NCI-H1436 (cell line): ENCODE results near the gene POLR2J.
"Not testable (repeated sequence)": the region's sequence is repeated elsewhere in the genome, so short reads cannot be mapped to it uniquely, and the experiment has no call there.

Source experiments
- DNase-seq: peaks from one replicate; lab custom pipeline; 2025; lab: John Stamatoyannopoulos, UW

The POLR2J gene

GRCh38 chr7:102494473-102495149 lies 15.9 kb upstream of the POLR2J start:
- not testable (repeated sequence) for DNase-seq

GRCh38 chr7:102494026-102494425 lies 15.3 kb upstream of the POLR2J start:
- not testable (repeated sequence) for DNase-seq

- not testable (repeated sequence) for DNase-seq
Observed at GRCh38 chr7:102493220-102493935, 14.7 kb upstream of the POLR2J start.

DNA sequence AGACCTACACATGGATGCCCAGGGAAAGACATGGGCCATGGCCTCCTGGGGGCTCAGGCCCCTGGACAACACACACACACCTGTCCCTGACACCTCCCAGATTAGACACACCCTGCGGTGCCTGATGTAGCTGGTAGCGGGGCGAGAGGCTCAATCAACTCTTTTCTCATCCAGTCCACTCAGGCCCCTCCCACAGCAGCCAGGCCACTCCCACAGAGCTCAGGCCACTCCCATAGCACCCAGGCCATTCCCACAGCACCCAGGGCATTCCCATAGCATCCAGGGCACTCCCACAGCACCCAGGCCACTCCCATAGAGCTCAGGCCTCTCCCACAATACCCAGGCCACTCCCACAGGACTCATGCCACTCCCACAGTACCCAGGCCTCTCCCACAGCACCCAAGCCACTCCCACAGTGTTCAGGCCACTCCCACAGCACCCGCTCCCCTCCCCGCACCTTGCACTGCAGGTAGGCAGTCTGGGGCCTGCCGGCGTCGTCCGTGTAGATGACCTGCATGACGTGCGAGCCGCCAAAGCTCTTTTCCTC lies 11.9 kb upstream of the POLR2J start:
- DNase-seq: not testable (repeated sequence)

DNA sequence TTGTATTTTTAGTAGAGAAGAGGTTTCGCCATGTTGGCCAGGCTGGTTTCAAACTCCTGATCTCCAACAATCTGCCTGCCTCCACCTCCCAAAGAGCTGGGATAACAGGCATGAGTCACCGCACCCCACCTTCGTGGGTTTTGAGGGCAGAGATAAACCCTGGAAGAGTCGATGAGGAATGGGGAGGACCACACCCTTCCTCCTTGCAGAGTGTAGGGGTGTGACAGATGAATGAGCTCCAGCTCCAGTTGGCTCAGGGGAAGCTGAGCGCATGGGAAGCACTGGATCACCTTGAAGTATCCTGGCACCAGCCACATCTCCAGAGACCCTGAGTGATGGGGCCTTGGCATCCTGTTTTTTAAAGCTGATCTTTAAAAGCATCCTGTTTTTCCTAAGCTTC lies 5.6 kb upstream of the POLR2J start:
- DNase-seq: not testable (repeated sequence)

DNA sequence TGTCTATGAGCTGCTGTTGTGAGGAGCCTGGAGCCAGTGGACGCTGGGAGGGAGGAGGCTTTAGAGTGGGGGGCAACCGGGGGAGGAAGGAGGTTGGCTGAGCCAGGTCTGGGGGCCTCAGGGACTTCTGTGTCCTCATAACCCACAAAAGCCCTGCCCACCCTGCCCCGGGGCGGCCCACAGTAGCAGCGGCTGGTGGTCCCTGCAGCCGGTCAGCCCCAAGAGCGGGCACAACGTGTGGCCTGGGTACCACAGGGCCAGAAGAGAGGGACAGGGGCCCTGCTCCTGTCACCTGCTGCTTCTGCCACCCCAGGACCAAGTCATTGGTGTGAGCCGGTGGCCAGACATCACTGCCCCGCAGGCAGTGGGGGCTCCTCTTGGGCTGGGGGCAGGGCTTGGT lies 3.2 kb upstream of the POLR2J start:
- DNase-seq: not testable (repeated sequence)

DNA sequence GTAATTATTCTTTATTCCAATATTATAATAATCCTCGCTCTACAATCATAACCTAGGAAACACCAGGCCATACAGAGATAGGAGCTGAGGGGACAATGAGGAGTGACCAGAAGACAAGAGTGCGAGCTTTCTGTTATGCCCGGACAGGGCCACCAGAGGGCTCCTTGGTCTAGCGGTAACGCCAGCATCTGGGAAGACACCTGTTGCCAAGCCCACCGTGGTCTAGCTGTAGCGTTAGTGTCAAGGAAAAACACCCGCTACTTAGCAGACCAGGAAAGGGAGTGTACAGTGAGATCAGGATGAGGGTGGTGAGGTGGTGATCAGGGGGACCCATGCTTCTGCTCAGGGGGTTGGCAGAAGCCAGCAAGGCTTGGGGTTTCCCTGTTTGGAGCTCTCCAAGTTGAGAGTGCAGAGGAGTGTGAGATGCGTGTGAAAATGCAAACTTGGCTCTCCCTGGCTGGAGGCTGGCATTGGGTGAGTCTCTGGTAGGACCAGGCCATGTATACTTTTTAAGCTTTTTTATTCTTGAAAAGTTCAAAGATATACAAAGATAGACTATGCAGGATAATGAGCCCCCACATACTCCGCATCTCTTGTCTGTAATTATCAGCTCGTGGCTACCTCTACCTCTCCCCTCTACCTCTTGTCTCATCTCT lies 1.4 kb upstream of the POLR2J start:
- not testable (repeated sequence) for DNase-seq

DNA sequence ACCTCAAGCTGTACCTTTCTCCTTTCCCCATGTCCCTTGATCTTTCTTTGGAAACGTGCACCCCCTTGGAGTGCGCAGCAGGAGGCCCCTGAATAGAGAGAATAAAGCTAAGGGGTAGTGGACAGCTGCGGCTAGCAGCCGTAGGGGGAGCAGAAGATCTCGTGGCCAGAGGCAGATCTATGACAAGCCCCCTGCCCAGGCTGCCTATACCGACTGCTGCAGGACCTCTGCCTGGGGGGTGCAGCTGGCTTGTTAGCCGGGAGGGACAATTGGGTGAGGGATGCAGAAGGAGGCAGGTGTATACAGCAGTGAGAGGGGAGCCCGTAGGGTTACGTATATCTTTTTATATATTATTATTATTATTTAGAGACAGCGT lies 475 bp upstream of the POLR2J start:
- DNase-seq: not testable (repeated sequence)

DNA sequence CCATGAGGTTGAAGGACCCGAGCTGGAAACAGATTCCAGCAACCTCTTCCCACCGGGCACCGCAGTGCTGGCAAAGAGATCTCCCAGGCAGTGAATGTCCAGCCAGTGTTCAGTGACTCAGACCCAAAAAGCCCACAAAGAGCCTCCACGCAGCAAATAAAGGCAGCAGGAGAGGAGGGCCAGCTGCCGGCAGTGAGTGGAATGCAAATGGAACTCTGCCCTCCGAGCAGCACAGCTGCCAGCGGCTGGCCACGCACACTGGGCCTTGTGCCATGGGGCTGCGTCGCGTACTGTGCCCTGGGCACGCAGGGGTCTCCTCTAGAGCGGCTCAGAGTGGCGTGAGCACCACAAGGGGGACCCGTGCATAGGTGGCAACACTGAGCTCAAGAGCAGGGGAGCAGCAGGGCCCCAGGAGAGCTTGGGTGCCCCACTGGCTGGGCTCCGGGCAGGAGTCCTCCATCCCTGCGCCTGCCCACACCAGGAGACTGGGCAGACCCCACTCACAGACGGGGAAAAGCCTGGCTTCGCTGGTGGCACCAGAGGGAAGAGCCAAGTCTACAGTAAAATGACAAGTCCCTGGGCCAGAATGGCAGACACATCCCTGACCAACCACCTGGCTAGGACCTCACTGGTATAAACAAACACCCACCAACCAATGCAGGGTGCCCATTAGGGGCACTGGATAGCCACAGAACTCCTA lies 3.8 kb downstream of the POLR2J start:
- DNase-seq: not testable (repeated sequence)

DNA sequence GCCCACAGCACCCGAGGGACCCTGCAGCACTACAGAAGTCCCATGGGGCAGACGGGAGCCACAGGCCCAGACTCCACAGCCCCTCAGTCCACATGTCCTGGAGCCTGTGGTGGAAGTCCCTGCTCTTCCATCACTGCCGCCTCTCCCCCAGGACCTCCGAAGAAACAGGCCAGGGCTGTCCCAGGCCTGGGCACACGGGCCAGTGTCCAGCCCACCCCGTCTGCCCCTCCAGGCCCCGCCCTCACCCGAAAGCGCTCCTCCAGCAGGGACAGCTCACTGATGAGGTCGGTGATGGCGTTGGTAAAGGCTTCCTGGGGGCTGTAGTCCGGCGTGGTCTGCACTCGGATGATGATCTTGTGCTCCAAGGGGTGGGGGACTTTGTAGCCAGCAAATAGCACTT lies 4.6 kb downstream of the POLR2J start:
- not testable (repeated sequence) for DNase-seq

DNA sequence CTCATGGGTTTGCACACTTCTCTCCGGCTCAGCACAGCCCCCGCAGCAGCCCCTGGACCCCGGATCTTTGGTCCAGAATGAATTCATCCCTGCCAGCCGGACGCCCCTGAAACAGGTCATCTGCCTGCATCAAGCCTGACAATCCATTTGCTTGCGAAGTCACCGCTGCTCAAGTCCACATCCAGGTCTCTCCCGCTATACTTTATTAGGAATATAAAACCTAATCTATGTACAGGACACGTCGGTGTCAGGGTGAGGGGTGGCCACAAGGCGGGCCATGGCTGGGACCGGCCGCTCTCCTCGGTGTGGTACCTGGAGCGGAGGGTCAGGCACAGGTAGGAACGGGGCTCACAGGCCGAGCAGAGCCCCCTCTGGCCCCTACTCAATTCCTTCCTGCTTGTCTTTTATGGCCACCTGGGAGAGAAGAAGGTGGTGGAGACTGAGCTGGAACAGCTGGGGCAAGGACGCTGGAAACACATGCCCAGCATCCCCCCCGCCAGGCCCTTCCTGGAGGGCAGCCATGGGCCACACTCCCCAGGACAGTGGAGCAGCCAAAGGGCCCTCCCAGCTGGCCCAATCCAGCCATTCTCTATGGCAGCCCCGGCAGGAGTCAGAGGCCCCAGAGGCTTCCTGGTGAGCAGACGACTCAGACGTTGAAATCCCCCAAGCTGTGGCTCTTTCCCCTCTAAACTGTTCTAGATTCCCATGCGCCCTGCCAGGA lies 5.3 kb downstream of the POLR2J start:
- no peak for DNase-seq

DNA sequence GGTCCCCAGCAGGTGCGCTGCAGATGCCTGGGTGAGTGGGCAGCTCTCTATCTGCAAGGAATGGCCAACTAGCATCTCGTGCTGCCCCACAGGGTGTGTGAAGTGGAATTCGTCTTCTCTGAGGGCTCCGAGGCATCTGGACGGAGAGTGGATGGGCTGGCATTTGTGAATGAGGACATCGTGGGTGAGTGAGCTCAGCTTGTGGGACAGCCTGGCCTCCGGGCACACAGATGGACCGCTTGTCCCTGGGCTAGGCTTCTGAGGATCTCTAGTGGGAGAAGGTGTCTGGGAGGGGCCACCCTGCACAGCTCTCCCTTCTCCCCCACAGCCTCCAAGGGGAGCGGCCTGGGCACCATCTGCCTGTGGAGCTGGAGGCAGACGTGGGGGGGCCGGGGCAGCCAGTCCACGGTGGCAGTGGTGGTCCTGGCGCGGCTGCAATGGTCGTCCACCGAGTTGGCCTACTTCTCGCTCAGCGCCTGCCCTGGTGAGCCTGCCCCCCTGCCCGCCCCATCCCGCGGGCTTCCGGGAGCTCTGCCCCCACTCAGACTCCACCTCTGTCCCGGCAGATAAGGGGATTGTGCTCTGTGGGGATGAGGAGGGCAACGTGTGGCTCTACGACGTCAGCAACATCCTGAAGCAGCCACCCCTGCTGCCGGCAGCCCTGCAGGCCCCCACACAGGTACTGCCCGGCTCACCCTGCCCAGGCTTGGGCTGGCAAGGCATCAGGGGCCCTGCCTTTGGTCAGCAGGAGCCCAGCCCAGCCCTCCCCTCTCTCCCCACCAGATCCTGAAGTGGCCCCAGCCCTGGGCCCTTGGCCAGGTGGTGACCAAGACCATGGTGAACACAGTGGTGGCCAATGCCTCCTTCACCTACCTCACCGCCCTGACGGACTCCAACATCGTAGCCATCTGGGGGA lies 6.3 kb downstream of the POLR2J start:
- no peak for DNase-seq

DNA sequence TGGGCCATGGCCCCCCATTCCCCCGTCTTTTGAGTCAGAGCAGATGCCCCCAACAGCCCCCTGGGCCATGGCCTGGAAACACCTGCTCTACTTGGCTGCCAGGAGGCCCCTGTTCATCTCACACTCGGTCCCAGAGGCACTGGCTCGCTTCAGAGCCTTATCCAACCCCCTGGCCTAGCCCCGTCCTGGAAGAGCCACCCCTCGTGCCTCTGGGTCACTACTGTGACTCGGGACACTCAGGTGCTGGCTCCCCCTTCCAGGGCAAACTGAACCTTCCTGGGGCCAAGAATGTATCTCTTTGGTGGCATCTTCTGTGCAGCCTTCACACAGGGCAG lies 7.0 kb downstream of the POLR2J start:
- no peak for DNase-seq

GRCh38 chr7:102469972-102470825 lies 8.5 kb downstream of the POLR2J start:
- DNase-seq: no peak

DNA sequence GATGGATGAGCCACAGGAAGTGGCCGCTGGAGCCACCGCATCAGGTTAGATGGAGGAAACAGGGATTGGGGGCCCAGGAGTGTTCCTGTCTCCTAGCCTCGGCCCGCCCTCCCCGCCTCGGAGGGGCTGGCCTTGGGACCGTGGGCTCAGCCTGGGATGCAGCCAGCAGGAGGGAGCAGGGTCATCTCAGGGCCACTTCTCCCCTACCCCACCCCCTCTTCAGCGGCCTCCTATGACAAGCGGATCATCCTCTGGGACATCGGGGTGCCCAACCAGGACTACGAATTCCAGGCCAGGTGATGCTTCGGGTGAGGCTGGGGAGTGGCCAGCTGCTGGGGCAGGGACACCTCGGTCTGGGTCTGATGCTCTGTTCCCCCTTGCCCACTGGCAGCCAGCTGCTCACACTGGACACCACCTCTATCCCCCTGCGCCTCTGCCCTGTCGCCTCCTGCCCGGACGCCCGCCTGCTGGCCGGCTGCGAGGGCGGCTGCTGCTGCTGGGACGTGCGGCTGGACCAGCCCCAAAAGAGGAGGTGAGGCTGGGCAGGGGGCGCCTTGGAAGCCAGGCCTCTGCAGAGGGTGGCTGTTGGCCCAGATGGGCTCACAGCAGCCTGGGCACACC lies 9.3 kb downstream of the POLR2J start:
- no peak for DNase-seq

- no peak for DNase-seq
Observed at GRCh38 chr7:102468478-102469350, 10.0 kb downstream of the POLR2J start.

- no peak for DNase-seq
Observed at GRCh38 chr7:102467581-102468477, 10.9 kb downstream of the POLR2J start.
